Osteocyte (in vitro differentiated cells): ENCODE measurements around the gene FZR1. TPM values are rescaled to one million over a fixed set of nuclear protein-coding genes. Genes with fewer than 3 reads are reported as not detected.

Experiments used
- DNase-seq: peaks from one replicate; pipeline ENCODE4 v3.0.0; 2021; ENCODE audit warnings: mixed read lengths; ENCODE audit not compliant: unreplicated experiment; ENCODE audit errors: extremely low spot score
- H3K27ac Mint-ChIP-seq: one replicate; pipeline ENCODE4 v1.8.0; 2021; ENCODE audit warnings: mild to moderate bottlenecking, mixed read lengths; ENCODE audit not compliant: unreplicated experiment
- H3K27me3 Mint-ChIP-seq: one replicate; pipeline ENCODE4 v1.8.0; 2021; ENCODE audit warnings: mixed read lengths; ENCODE audit not compliant: unreplicated experiment
- H3K36me3 Mint-ChIP-seq: one replicate; pipeline ENCODE4 v1.8.0; 2021; ENCODE audit warnings: mixed read lengths; ENCODE audit not compliant: unreplicated experiment
- H3K4me1 Mint-ChIP-seq: one replicate; pipeline ENCODE4 v1.8.0; 2021; ENCODE audit warnings: mixed read lengths; ENCODE audit not compliant: unreplicated experiment
- H3K4me3 Mint-ChIP-seq: one replicate; pipeline ENCODE4 v1.8.0; 2021; ENCODE audit warnings: mild to moderate bottlenecking, moderate library complexity, mixed read lengths; ENCODE audit not compliant: unreplicated experiment
- H3K9me3 Mint-ChIP-seq: one replicate; pipeline ENCODE4 v1.8.0; 2021; ENCODE audit warnings: mixed read lengths; ENCODE audit not compliant: unreplicated experiment
- total RNA-seq: library from RNA; stranded (reverse); gene quantifications from 2 replicates; pipeline ENCODE4 v1.2.1, GENCODE V29; 2021
- TF ChIP-seq, protein P1 (sequence below): fragments of 200-600 bp; sonication (generic); IDR thresholded peaks from 2 replicates; pipeline ENCODE4 v1.5.0; 2021; ENCODE audit warnings: antibody characterized with exemption, mild to moderate bottlenecking, moderate library complexity

Gene FZR1
- total RNA-seq, 1 donor from 2014 or later, result 45.3 TPM

DNA sequence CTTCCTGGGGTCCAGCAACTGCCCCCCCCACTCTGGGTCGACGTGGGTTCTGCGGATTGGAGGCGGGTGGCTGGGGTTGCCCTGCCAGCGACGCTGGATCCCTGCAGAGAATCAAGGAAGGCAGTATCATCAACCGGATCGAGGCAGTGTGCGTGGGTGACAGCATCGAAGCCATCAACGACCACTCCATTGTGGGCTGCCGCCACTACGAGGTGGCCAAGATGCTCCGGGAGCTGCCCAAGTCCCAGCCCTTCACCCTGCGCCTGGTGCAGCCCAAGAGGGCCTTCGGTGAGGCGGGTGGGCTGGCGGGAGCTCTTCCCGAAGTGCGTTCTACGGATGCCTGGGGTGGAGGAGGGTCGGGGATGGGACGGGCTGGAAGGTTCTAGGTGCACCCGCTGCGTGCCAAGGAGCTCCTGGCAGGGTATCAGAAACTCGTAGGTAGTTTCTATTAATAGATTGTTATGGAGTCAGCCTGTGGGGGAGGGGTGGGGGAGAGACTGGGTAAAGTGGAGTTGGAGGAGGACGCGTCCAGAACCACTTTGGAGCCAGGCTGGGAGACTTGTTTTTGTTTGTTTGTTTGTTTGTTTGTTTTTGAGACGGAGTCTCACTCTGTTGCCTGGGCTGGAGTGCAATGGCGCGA lies 80.7 kb downstream of the FZR1 start:
- Mint-ChIP-seq H3K4me1 (no peaks in the 10 kb centered on the region), H3K27me3 (no peaks in the 10 kb centered on the region)
- TF ChIP-seq, protein P1, sequence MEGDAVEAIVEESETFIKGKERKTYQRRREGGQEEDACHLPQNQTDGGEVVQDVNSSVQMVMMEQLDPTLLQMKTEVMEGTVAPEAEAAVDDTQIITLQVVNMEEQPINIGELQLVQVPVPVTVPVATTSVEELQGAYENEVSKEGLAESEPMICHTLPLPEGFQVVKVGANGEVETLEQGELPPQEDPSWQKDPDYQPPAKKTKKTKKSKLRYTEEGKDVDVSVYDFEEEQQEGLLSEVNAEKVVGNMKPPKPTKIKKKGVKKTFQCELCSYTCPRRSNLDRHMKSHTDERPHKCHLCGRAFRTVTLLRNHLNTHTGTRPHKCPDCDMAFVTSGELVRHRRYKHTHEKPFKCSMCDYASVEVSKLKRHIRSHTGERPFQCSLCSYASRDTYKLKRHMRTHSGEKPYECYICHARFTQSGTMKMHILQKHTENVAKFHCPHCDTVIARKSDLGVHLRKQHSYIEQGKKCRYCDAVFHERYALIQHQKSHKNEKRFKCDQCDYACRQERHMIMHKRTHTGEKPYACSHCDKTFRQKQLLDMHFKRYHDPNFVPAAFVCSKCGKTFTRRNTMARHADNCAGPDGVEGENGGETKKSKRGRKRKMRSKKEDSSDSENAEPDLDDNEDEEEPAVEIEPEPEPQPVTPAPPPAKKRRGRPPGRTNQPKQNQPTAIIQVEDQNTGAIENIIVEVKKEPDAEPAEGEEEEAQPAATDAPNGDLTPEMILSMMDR, result no peak

More for the DNA sequence above, 80.7 kb downstream of the FZR1 start:
- Mint-ChIP-seq H3K9me3 (no peaks in the 10 kb centered on the region), H3K27ac (no peak overlapping the region), H3K36me3 (no peaks in the 10 kb centered on the region), H3K4me3 (no peak overlapping the region)
- DNase-seq, result no peak

Other genes starting within 250 kb of the FZR1 start
- 61.4 and 63.8 TPM in 2 replicates for gene NFIC, start 139.7 kb upstream of the FZR1 start, total RNA-seq
- not detected in 2 replicates for gene SMIM24, start 25.8 kb upstream of the FZR1 start, total RNA-seq
- not detected in 2 replicates for gene SMIM44, start 22.9 kb upstream of the FZR1 start, total RNA-seq
- gene DOHH, start 5.6 kb upstream of the FZR1 start, total RNA-seq, result 10.0 and 10.8 TPM in 2 replicates
- gene TEKTIP1, start 32.9 kb downstream of the FZR1 start, total RNA-seq, result 0.73 and 0.97 TPM in 2 replicates
- gene MFSD12, start 51.3 kb downstream of the FZR1 start, total RNA-seq, result 85.5 and 91.7 TPM in 2 replicates
- 74.1 and 81.4 TPM in 2 replicates for gene HMG20B, start 66.6 kb downstream of the FZR1 start, total RNA-seq
- gene GIPC3, start 79.2 kb downstream of the FZR1 start, total RNA-seq, result 0.67 and 1.2 TPM in 2 replicates
- gene TBXA2R, start 100.6 kb downstream of the FZR1 start, total RNA-seq, result 0.30 TPM in 1 of 2 replicates, not detected in the other
- 24.7 and 26.6 TPM in 2 replicates for gene CACTIN, start 120.5 kb downstream of the FZR1 start, total RNA-seq
- 73.0 and 75.7 TPM in 2 replicates for gene PIP5K1C, start 194.2 kb downstream of the FZR1 start, total RNA-seq
- not detected in 2 replicates for gene TJP3, start 202.1 kb downstream of the FZR1 start, total RNA-seq